Measurements from ENCODE around the gene SNX7.

The SNX7 gene

DNA sequence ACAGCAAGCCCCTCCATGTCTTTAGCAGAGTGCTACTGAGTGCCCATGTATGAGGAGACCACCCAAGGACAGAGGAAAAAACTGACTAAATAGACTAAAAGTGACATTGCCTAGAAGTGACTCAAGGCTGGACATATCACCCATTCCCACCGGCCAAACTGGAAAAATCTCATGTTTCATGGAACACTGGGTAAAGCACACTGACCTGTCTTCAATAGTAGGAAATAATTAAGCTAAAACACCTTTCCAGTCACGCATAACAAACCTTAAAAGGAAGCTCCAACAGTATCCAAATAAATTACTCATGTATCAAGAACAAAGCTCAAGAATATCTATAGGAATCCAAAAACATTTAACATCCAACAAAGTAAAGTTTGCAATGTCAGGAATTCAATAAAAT lies 120.4 kb downstream of the SNX7 start:
- DNase-seq = no peak

DNA sequence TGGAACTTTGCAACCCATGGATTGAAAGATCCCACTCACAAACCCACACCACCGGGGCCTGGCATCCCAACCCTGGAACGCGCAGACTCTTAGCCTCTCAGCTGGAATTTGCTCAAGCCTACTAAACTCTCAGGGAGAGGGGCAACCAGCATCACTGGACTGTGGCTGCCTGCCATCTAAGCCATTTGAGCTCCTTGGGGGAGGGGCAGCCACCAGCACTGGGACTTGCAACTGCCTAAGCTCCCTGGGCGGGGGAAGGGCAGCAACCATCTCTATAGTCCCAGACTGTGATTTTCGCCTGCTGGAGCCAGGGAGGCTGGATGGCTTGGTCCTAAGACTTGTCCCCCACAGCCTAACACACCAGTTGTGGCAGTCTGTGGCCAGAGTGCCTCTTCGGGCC lies 122.3 kb downstream of the SNX7 start:
- no peak for DNase-seq

DNA sequence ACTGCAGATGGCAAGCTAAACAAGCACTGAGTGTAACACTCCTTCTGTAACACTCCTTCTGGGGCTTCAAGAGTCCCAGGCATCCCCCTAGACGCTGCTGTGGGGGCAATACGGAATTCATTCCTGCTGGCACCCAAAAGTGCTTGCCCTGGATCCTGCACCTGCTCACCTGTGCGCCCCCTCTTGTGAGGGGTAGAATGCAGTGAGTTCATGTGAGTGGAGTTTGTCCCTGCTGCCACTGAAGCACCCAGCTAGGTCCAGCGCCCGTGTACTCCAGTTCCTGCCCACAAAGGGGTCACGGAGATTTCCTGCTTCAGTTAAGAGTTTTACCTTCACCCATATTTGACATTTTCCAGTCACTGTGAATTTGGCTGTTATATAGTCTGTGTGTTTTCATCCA lies 130.0 kb downstream of the SNX7 start:
- DNase-seq = no peak

DNA sequence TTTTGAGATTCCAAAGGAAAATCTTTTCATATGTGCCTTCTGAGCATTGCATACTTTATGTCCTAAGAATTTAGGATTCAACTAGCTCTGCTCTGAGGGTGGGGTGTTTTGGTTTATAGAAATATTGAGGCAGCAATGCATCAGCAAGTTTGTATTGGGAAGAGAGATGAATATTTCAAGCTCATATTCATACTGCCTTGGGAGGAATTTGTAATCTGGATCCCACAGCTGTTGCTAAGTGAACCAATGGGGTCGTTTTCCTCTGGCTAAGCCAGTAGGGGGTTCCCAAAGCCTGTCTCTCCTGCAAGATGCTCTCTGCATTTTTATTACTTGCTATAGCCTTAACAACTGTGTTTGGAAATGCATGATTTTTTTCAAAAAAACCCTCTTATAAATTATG lies 130.6 kb downstream of the SNX7 start:
- DNase-seq = no peak

DNA sequence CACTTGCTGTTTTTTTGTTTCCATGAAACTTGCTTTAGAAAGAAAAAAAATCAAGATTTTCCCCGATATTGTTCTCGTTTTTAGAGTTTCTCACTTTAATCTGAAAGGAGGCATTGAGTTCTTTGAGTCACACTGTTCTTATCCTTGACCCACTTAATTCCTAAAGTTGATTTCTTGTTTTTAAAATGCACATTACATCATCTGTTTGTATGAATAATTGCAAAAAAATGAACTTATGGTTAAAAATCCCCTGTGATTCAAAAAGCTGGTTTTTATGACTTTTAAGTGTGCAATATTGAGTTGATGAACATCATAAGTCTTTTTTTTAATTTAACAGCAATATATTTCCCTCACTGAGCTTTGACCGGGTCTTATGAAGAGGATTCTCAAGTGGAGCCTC lies 131.6 kb downstream of the SNX7 start:
- no peak for DNase-seq

DNA sequence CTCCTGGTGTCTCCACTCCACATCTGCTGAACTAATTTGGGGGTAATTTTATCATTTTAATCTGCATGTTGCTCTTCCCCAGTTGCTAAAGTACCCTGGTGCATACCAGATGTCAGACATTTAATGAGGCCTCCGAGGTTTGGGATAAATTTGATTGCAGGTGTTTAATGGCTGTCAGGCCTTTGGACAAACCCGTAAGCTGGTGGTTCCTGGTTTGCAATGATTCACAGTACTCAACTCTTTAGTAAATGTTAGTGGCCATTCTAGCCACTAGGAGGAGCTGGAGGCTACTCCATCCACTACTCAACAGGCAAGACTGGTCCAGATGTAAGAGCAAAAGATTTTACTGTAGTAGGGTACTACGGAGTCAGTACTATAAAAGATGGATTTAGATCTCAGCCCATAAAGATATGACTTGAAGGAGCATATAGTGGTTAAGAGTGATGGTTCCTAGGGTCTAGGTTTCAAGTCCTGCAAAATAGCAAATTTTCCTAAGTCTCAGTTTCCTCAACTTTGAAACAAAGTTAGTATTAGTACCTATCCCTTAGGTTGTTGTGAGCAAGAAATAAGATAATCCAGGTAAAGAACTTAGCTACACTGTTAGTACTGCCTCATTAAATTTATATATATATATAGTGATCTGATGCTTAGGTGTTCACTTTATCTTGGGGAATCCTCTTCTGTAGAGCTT lies 132.8 kb downstream of the SNX7 start:
- peak; percentile 50 for DNase-seq

DNA sequence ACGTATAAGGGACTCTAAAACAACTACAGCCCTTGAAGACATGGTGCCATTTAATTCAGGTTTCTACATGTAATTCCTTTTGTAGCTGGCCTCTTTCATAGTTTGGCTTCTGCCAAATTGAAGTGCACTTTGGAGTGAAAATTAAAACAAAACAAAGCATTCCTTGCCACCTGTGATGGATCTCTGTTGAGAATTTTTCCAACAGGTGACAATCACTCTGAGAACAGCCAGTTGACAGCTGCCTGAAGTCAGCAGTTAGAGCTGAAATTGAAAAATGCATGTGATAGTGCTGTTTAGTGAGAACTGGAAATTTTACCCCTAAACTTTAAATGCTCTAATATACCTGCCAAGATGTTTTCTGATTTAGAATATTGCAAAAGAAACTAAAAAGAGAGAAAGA lies 134.5 kb downstream of the SNX7 start:
- DNase-seq = no peak

DNA sequence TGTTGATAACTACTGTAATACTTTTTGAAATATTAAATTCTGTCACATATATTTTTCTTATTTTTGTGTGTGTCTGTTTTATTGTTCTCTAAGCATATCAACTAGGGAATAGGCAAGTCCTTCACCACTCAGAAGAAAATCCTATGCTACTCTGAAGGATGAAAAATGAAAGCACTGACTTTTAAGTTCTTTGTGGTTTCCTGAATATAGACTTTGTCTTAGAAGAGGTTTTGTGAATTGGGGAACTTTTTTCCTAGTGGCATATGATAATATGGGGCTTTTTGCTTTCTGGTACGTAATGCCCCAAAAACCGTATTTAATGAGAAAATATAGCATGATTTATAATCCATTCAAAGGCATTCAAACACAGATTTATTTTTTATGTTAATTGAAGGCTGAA lies 136.0 kb downstream of the SNX7 start:
- DNase-seq = no peak

All from hematopoietic multipotent progenitor cell treated with erythropoietin and hydrocortisone succinate and interleukin-3 and kit ligand, for 8 days (in vitro differentiated cells).